Mammary epithelial cell (primary cell): ENCODE data around the gene MRPL10.

ENCODE experiments used
- CTCF ChIP-seq, 2 donors: IDR thresholded peaks in 1 of 2; conservative IDR thresholded peaks in 1 of 2; 2 replicates each; pipeline ENCODE4 v1.5.1; 2011 to 2012; ENCODE audit warnings: inconsistent platforms in 2 of 2, low read length in 2 of 2, mild to moderate bottlenecking in 2 of 2, control low read depth in 1 of 2, low read depth in 1 of 2; ENCODE audit not compliant: insufficient read depth in 1 of 2; ENCODE audit errors: extremely low read depth in 1 of 2
- EZH2 ChIP-seq: IDR thresholded peaks from 2 replicates; pipeline ENCODE4 v1.6.1; 2012; ENCODE audit warnings: low read length, inconsistent platforms, borderline replicate concordance

- no peak for TF ChIP-seq CTCF (conservative IDR thresholded peaks at IDR 0.05 in 1 of 2, IDR thresholded peaks at IDR 0.05 in 1 of 2; ENCODE audit: extremely low read depth in 1 of 2, insufficient read depth in 1 of 2, low read depth in 1 of 2, low read length in 2 of 2)
- TF ChIP-seq EZH2 = no peak
Measured at GRCh38 chr17:47867813-47868533, 36.6 kb upstream of the MRPL10 start.
